ENCODE measurements around the gene P2RY6. TPM values are rescaled to one million over a fixed set of nuclear protein-coding genes. Genes with fewer than 3 reads are reported as not detected.
A peak's percentile ranks its signal among the peaks of the same experiment; 100 is the strongest.

P2RY6 gene
- total and polyA plus RNA-seq, 8 donors, result 0.29 to 2.9 (median 1.3) TPM; not detected in 3

DNA sequence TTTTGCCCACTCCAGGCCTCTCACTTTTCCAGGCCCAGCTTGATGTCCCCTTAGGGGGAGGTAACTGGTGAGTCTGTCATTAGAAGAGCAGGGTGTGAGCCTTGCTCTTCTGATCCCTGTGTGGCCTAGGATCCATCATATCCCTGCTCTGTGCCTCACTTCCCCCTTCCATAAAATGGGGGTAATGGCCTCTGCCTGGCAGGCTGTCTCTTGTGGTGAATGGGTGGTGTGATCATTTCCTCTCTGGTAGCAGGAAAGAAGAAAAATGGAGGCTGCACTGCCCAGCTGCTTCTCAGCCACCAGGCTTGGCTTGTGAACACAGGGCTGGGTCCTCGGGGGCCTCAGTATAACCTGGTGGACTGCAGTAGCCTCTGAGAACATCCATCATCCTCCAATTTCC lies 41.5 kb downstream of the P2RY6 start:
- Histone ChIP-seq H3K4me1 (peaks cover 84 to 98% (median 94%) of the 10 kb centered on the region in 4 donors), H3K36me3 (no peaks in the 10 kb centered on the region), H3K9me3 (no peaks in the 10 kb centered on the region), H3K27me3 (no peaks in the 10 kb centered on the region), H3K27ac (peak overlapping the region in 4 of 5 donors; percentile 94 to 97 (median 95)), H3K4me3 (peak overlapping the region; percentile 55 to 83 (median 74))
- intact Hi-C loops (cut with DNase I; ENCODE audit: low total_unique reads), result no loop called here
- TF ChIP-seq POLR2AphosphoS5 (IDR thresholded peaks at IDR 0.05), result no peak
- DNase-seq, result no peak
- 36 to 65% (median 57%) methylated on average over 1 of the region's 1 CpG for WGBS, 5 donors

DNA sequence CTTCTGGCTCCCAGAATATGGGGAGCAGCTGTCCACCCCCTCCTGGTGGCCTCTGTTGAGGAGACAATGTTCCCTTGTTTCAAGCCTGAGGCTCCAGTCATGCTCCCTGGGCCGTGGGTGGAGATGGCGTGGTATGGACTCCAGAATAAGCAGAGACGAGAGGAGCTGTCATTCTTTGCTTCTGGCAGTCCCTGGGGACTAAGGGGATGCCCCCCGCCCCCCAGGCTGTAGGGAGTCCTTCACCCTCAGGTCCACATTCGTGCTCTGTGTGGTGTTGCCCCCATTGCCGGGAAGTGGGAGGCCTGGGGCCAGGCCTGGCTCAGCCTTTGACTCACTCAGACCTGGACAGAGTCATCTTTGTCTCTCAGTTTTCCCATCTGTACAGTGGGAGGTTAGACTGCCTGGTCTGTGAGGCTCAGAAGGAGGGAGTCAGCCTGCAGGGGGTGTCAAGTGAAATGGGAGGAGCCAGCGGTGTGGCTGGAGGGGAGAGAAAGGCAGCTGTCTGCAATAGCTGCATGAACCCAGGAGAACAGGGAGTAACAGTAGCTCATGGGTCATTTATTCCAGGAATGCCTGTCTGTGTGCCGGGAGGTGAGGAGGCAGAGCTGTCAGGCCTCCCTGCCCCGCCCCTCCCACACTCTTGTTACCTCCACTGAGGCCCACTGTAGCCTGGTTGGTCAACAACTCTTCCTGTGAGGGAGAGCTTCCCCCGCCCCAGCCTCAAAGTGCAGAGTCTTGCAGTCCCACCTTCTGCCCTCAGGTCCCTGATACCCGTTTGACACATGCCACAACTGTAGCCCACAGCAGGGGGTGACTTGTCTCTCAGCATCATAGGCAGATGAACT lies 42.2 kb downstream of the P2RY6 start:
- intact Hi-C loops (cut with DNase I; ENCODE audit: low total_unique reads), result no loop called here
- Histone ChIP-seq H3K9me3 (no peaks in the 10 kb centered on the region), H3K4me1 (peaks cover 85 to 100% (median 93%) of the 10 kb centered on the region in 4 donors), H3K27ac (peak overlapping the region; percentile 31 to 97 (median 95)), H3K27me3 (no peaks in the 10 kb centered on the region), H3K4me3 (peak overlapping the region; percentile 55 to 83 (median 74)), H3K36me3 (no peaks in the 10 kb centered on the region)
- TF ChIP-seq EP300 (IDR thresholded peaks at IDR 0.05), result no peak
- peak in 1 of 3 donors; percentile 32 for TF ChIP-seq POLR2AphosphoS5 (IDR thresholded peaks at IDR 0.05)
- WGBS, 5 donors, result 55 to 61% (median 56%) methylated on average over 9 to 11 of the region's 11 CpGs
- peak in 1 of 2 donors; percentile 64 for DNase-seq

DNA sequence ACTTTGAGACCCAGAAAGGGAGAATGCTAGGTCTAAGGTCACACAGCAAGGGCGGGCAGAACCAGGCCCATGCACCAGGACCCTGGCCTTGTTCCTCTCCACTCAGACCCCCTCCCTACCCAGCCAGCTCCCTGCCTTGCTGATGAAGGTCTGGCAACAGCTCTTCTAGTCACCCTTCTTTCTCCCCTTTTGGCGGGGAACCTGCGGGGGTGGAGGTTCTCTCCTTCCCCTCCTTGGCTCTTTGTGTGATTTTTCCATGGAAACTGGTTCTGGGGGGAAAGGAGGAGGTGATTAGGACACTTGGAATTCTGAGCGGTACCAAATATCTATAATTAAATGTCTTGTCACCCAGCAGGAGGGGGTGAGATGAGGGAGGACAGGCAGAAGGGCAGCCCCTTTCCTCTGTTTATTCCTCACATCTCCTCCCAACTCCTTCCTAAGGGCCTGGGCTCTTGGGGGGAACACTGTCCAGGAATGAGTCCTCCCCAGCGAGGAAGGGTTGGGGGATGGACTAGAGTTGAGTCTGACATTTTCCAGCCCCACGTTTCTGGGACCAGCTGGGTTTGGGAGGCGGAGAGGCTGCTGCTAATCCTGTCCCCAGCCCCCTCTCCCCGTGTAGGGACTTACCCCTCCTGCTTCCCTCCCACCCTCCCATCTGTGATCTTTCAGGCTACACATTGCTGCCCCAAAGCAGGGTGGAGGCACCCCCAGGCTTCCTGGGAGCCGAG lies 43.3 kb downstream of the P2RY6 start:
- peak in 1 of 3 donors; percentile 40 for TF ChIP-seq POLR2AphosphoS5 (IDR thresholded peaks at IDR 0.05)
- TF ChIP-seq, protein P1, sequence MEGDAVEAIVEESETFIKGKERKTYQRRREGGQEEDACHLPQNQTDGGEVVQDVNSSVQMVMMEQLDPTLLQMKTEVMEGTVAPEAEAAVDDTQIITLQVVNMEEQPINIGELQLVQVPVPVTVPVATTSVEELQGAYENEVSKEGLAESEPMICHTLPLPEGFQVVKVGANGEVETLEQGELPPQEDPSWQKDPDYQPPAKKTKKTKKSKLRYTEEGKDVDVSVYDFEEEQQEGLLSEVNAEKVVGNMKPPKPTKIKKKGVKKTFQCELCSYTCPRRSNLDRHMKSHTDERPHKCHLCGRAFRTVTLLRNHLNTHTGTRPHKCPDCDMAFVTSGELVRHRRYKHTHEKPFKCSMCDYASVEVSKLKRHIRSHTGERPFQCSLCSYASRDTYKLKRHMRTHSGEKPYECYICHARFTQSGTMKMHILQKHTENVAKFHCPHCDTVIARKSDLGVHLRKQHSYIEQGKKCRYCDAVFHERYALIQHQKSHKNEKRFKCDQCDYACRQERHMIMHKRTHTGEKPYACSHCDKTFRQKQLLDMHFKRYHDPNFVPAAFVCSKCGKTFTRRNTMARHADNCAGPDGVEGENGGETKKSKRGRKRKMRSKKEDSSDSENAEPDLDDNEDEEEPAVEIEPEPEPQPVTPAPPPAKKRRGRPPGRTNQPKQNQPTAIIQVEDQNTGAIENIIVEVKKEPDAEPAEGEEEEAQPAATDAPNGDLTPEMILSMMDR (IDR thresholded peaks at IDR 0.05), result no peak
- intact Hi-C loops (cut with DNase I; ENCODE audit: low total_unique reads), result no loop called here
- peak overlapping the region in 4 of 5 donors; percentile 94 to 97 (median 95) for H3K27ac ChIP-seq
- 43 to 74% (median 62%) methylated on average over 8 to 9 of the region's 9 CpGs for WGBS, 5 donors
- H3K9me3 ChIP-seq, result no peaks in the 10 kb centered on the region
- DNase-seq, result peak in 1 of 2 donors; percentile 86
- no peaks in the 10 kb centered on the region for H3K36me3 ChIP-seq
- H3K4me1 ChIP-seq, result peaks cover 86 to 99% (median 92%) of the 10 kb centered on the region in 4 donors
- no peaks in the 10 kb centered on the region for H3K27me3 ChIP-seq
- peak overlapping the region in 1 of 4 donors; percentile 8 for H3K4me3 ChIP-seq

- WGBS, 5 donors, result 55 to 80% (median 74%) methylated on average over 1 of the region's 1 CpG
- no peaks in the 10 kb centered on the region for H3K36me3 ChIP-seq
- H3K27ac ChIP-seq, result peak overlapping the region in 4 of 5 donors; percentile 94 to 97 (median 95)
- TF ChIP-seq EP300 (IDR thresholded peaks at IDR 0.05), result no peak
- no peak for TF ChIP-seq POLR2AphosphoS5 (IDR thresholded peaks at IDR 0.05)
- TF ChIP-seq POLR2A (IDR thresholded peaks at IDR 0.05), result no peak
- TF ChIP-seq, protein P1 (IDR thresholded peaks at IDR 0.05), result no peak
- H3K9me3 ChIP-seq, result no peaks in the 10 kb centered on the region
- H3K27me3 ChIP-seq, result no peaks in the 10 kb centered on the region
- DNase-seq, result no peak
- no peak overlapping the region for H3K4me3 ChIP-seq
- peaks cover 85 to 99% (median 92%) of the 10 kb centered on the region in 4 donors for H3K4me1 ChIP-seq
- intact Hi-C loops (cut with DNase I; ENCODE audit: low total_unique reads), result no loop called here
These were observed 44.3 kb downstream of the P2RY6 start for GRCh38 chr11:73316422-73316821.

DNA sequence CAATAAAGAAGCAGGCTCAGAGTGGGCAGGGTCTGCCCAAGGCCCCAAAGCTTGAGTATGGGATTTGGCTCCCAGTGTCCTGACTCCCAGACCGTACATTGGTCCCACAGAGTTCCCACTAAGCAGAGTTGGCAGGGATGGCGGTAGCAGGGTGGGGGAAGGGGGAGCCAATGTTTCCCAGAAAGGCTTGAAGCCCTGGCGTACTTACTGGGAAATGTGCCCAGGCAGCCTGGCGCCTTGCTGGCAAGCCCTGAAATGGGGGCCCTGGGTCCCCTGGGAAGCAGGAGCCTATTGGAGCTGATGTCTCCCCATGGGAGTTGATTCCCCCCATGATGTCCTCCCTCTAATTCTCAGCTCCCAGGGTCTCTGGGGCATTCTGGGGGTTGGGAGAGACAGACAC lies 45.2 kb downstream of the P2RY6 start:
- TF ChIP-seq, protein P1 (IDR thresholded peaks at IDR 0.05), result no peak
- TF ChIP-seq POLR2A (IDR thresholded peaks at IDR 0.05), result no peak
- peak in 2 of 3 donors; percentile 32 to 71 for TF ChIP-seq POLR2AphosphoS5 (IDR thresholded peaks at IDR 0.05)
- peak; percentile 74 for TF ChIP-seq EP300 (IDR thresholded peaks at IDR 0.05)
- WGBS, 5 donors, result 38 to 58% (median 44%) methylated on average over 4 of the region's 4 CpGs
- Histone ChIP-seq H3K36me3 (no peaks in the 10 kb centered on the region), H3K4me1 (peaks cover 85 to 99% (median 93%) of the 10 kb centered on the region in 4 donors), H3K27me3 (no peaks in the 10 kb centered on the region), H3K27ac (peak overlapping the region in 4 of 5 donors; percentile 74 to 97 (median 94)), H3K4me3 (no peak overlapping the region), H3K9me3 (no peaks in the 10 kb centered on the region)
- intact Hi-C loops (cut with DNase I; ENCODE audit: low total_unique reads), result no loop called here
- peak; percentile 52 to 78 for DNase-seq

Measured in stomach (tissue), 9 donors.